Motor neuron (in vitro differentiated cells): Measurements from ENCODE around the gene ZNF468. TPM values are rescaled to one million over a fixed set of nuclear protein-coding genes. Genes with fewer than 3 reads are reported as not detected.
"Not testable (repeated sequence)": the region's sequence is repeated elsewhere in the genome, so short reads cannot be mapped to it uniquely, and the experiment has no call there.

Experiments used
- ATAC-seq, 8 experiments: fragments of 200-7000 bp; cut with Tn5 transposase; replicated peaks in 6 of 8; 2 replicates each; pipeline ENCODE4 v1.8.0; 2021; ENCODE audit warnings: mild to moderate bottlenecking in 8 of 8, moderate library complexity in 8 of 8
- H3K27ac ChIP-seq, 2 donors: fragments of 250-450 bp; sonication (Bioruptor Pico); 2 replicates each; pipeline ENCODE4 v1.9.0; 2021; ENCODE audit warnings: antibody characterized with exemption in 2 of 2, mild to moderate bottlenecking in 2 of 2, moderate library complexity in 1 of 2
- H3K4me1 ChIP-seq, 2 donors: fragments of 250-450 bp; sonication (Bioruptor Pico); replicated peaks in 1 of 2; 2 replicates each; pipeline ENCODE4 v1.6.1; 2021; ENCODE audit warnings: antibody characterized with exemption in 2 of 2, mild to moderate bottlenecking in 2 of 2, moderate library complexity in 1 of 2
- H3K4me3 ChIP-seq, 5 donors: fragments of 250-450 bp; sonication (Bioruptor Pico); 2 replicates each; pipeline ENCODE4 v1.9.0; 2021; ENCODE audit warnings: antibody characterized with exemption in 5 of 5, mild to moderate bottlenecking in 5 of 5, moderate library complexity in 4 of 5
- WGBS, 10 experiments: fragments of 450-650 bp; shearing (Covaris generic); methylation state at CpG; one replicate each; pipeline ENCODE4 v1.0.0; 2022; 5-methylcytosine and 5-hydroxymethylcytosine counted together
- in situ Hi-C, 9 experiments: fragments of 400-800 bp; cut with MboI; loops; one replicate each; pipeline ENCODE4 v1.15.0; 2021; ENCODE audit warnings: low sequenced_read_pairs in 9 of 9, low pct_unique_long_range_greater_than_20kb in 2 of 9; ENCODE audit not compliant: unreplicated experiment in 9 of 9
- total RNA-seq, 8 experiments: library from RNA; unstranded; fragments of 300-600 nt; gene quantifications; 2 replicates each; pipeline versions ENCODE4 v1.2.3 to v1.2.4, GENCODE V29; 2022

Gene ZNF468
- total RNA-seq, 8 experiments from 2014 or later = 8.2 to 29.5 (median 20.1) TPM

GRCh38 chr19:52820472-52821203 lies 36.8 kb downstream of the ZNF468 start:
- 0 to 12% (median 2%) methylated on average over 1 to 6 of the region's 19 CpGs; no CpG with 5 or more reads in 2 of the 10 experiments for WGBS, 10 experiments
- H3K4me1 ChIP-seq, H3K27ac ChIP-seq, in situ Hi-C loops: not testable (repeated sequence)
- H3K4me3 ChIP-seq = peak overlapping the region; percentile 40 to 68 (median 64)
- ATAC-seq = peak in 5 of 8 experiments; percentile 39 to 62 (median 53)

- WGBS, 10 experiments = 100% methylated on average over 2 to 4 of the region's 32 CpGs; no CpG with 5 or more reads in 8 of the 10 experiments
These were observed 47.6 kb downstream of the ZNF468 start for GRCh38 chr19:52809801-52810200.

GRCh38 chr19:52799950-52800640 lies 57.3 kb downstream of the ZNF468 start:
- ATAC-seq, H3K27ac ChIP-seq, H3K4me3 ChIP-seq, H3K4me1 ChIP-seq, in situ Hi-C loops: not testable (repeated sequence)
- WGBS, 10 experiments = 80 to 100% (median 99%) methylated on average over 1 to 9 of the region's 9 CpGs

More at GRCh38 chr19:52809801-52810200, 47.6 kb downstream of the ZNF468 start:
- in situ Hi-C loops = no loop called here
- Histone ChIP-seq H3K4me3 (no peak overlapping the region), H3K4me1 (no peaks in the 10 kb centered on the region), H3K27ac (no peak overlapping the region)
- ATAC-seq = no peak

GRCh38 chr19:52789440-52789839 lies 68.0 kb downstream of the ZNF468 start:
- WGBS, 10 experiments = 33 to 100% (median 88%) methylated on average over 1 to 6 of the region's 6 CpGs; no CpG with 5 or more reads in 2 of the 10 experiments
- Histone ChIP-seq H3K4me1 (peaks cover 0 to 4% of the 10 kb centered on the region in 2 donors), H3K4me3 (no peak overlapping the region), H3K27ac (no peak overlapping the region)
- in situ Hi-C loops = no loop called here
- ATAC-seq = no peak

Other genes starting within 250 kb of the ZNF468 start
- gene ZNF83, start 219.3 kb downstream of the ZNF468 start, total RNA-seq = 100 to 1,000 TPM in 3 of 8 experiments, 10 to 100 TPM in 5; 27.7 to 163 (median 90.0) TPM
- gene ZNF611, start 122.6 kb downstream of the ZNF468 start, total RNA-seq = 10 to 100 TPM in 4 of 8 experiments, 1 to 10 TPM in 4; 8.5 to 23.5 (median 10.1) TPM
- 10 to 100 TPM in 1 of 8 experiments, 1 to 10 TPM in 5, under 1 TPM in 2; 0.55 to 10.8 (median 2.1) TPM for gene ZNF600, start 70.8 kb downstream of the ZNF468 start, total RNA-seq
- 10 to 100 TPM; 10.8 to 39.0 (median 14.3) TPM for gene ZNF28, start 36.0 kb downstream of the ZNF468 start, total RNA-seq
- 10 to 100 TPM in 6 of 8 experiments, 1 to 10 TPM in 2; 6.1 to 24.4 (median 14.9) TPM for gene ZNF320, start 40.0 kb upstream of the ZNF468 start, total RNA-seq
- 1 to 10 TPM in 7 of 8 experiments, under 1 TPM in 1; 0.90 to 3.6 (median 2.6) TPM for gene ZNF888, start 65.8 kb upstream of the ZNF468 start, total RNA-seq
- 10 to 100 TPM in 3 of 8 experiments, 1 to 10 TPM in 5; 1.9 to 15.3 (median 8.9) TPM for gene ZNF816, start 105.3 kb upstream of the ZNF468 start, total RNA-seq
- 1 to 10 TPM in 1 of 8 experiments, under 1 TPM in 5, not detected in 2; 0.05 to 1.1 (median 0.43) TPM for gene ERVV-1, start 156.3 kb upstream of the ZNF468 start, total RNA-seq
- gene ERVV-2, start 187.1 kb upstream of the ZNF468 start, total RNA-seq = 1 to 10 TPM in 1 of 8 experiments, under 1 TPM in 3, not detected in 4; 0.09 to 3.3 (median 0.16) TPM
- gene ZNF160, start 245.8 kb upstream of the ZNF468 start, total RNA-seq = 10 to 100 TPM; 22.4 to 72.2 (median 36.3) TPM